ENCODE data around the gene GLI3. TPM values are rescaled to one million over a fixed set of nuclear protein-coding genes. Genes with fewer than 3 reads are reported as not detected.

The GLI3 gene
- total and polyA plus RNA-seq, 3 experiments from 2014 or later, result 0.16 to 0.46 (median 0.44) TPM

DNA sequence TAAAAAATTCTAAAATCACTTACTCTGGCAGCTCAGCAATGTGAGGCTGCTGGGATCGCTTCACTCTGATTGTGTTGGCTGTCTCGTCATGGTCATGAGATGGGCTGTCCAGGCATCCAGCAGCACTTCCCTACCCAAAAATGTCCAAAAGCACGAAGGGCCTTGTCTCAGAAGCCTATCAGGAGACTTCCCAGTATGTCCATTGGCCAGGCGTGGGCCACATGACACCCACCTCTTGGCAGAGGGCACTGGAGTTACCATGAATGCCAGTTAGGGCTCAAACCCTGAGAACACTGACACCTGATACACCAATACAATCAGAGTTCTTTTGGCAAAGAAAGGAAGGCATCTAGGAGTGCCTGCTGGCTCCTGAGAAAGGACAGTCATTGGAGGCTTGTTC lies 27.0 kb upstream of the GLI3 start:
- Histone ChIP-seq H3K4me3 (ENCODE audit: low read length) (no peak overlapping the region), H3K36me3 (ENCODE audit: insufficient read depth, low read length) (no peaks in the 10 kb centered on the region), H3K9me3 (ENCODE audit: low read length) (no peaks in the 10 kb centered on the region), H3K4me1 (ENCODE audit: insufficient read depth, low read length) (no peaks in the 10 kb centered on the region), H3K27ac (ENCODE audit: low read depth, low read length) (no peak overlapping the region), H3K27me3 (ENCODE audit: insufficient read depth, low read length, poor library complexity, severe bottlenecking) (no peaks in the 10 kb centered on the region)
- peak overlapping the region in 1 of 8 donors; percentile 75 for H3K27ac Mint-ChIP-seq
- ChIA-PET POLR2A (no interaction called here), CTCF (no interaction called here)
- peaks cover 0 to 6% of the 10 kb centered on the region in 2 donors for H3K27me3 Mint-ChIP-seq
- DNase-seq, result no peak
- H3K4me3 Mint-ChIP-seq, result no peak overlapping the region
- H3K4me1 Mint-ChIP-seq, result no peaks in the 10 kb centered on the region
- H3K36me3 Mint-ChIP-seq, result no peaks in the 10 kb centered on the region
- peaks cover 0 to 11% (median 3%) of the 10 kb centered on the region in 5 donors for H3K9me3 Mint-ChIP-seq

DNA sequence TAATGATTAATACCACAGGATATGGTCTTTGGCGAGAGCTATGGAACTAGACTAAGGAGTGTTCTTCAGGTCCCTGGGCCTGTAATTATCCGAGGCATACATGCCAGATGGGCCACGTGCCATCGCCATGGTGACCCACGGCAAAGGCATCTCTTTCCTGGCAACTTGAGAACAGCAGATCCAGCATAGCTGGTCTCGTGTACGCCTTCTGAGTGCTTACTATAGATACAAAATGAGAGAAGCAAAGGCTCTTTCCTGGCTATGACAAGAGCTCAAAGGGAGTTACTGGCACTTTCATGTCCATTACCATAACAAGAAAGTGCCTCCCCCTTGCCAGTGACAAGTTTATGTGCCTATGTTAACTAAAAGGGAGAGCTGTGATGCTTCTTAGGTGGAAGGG lies 26.0 kb upstream of the GLI3 start:
- H3K36me3 ChIP-seq (ENCODE audit: insufficient read depth, low read length), result no peaks in the 10 kb centered on the region
- H3K27ac ChIP-seq (ENCODE audit: low read depth, low read length), result no peak overlapping the region
- ChIA-PET CTCF (no interaction called here), POLR2A (no interaction called here)
- peaks cover 0 to 5% (median 2%) of the 10 kb centered on the region in 5 donors for H3K9me3 Mint-ChIP-seq
- H3K9me3 ChIP-seq (ENCODE audit: low read length), result no peaks in the 10 kb centered on the region
- H3K4me1 Mint-ChIP-seq, result no peaks in the 10 kb centered on the region
- H3K27ac Mint-ChIP-seq, result no peak overlapping the region
- DNase-seq, result no peak
- no peaks in the 10 kb centered on the region for H3K36me3 Mint-ChIP-seq
- no peak overlapping the region for H3K4me3 ChIP-seq (ENCODE audit: low read length)
- H3K4me1 ChIP-seq (ENCODE audit: insufficient read depth, low read length), result no peaks in the 10 kb centered on the region
- peaks cover 0 to 6% of the 10 kb centered on the region in 2 donors for H3K27me3 Mint-ChIP-seq
- H3K4me3 Mint-ChIP-seq, result no peak overlapping the region
- no peaks in the 10 kb centered on the region for H3K27me3 ChIP-seq (ENCODE audit: insufficient read depth, low read length, poor library complexity, severe bottlenecking)

DNA sequence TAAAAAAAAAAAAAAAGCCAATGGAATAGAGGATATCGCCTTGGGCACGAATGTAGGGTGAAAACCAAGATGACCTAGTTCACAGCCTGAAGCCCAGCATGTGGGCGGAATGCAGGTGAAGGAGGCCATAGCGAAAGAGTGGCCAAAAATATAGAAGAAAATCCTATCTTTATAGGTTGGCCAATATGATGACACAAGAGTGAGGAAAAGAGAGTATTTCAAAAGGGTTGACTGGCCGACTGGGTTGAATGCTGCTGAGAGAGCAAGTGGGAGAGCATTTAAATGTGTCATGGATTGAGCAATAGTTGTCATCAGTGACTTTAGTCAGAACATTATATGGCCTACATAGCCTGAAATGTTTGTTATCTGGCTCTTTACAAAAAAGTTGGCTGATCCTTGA lies 17.2 kb upstream of the GLI3 start:
- Mint-ChIP-seq H3K4me1 (no peaks in the 10 kb centered on the region), H3K4me3 (no peak overlapping the region), H3K36me3 (no peaks in the 10 kb centered on the region), H3K27me3 (no peaks in the 10 kb centered on the region), H3K9me3 (peaks cover 0 to 6% (median 4%) of the 10 kb centered on the region in 5 donors), H3K27ac (no peak overlapping the region)
- no peaks in the 10 kb centered on the region for H3K4me1 ChIP-seq (ENCODE audit: insufficient read depth, low read length)
- CTCF ChIA-PET, result no interaction called here
- H3K4me3 ChIP-seq (ENCODE audit: low read length), result no peak overlapping the region
- no peaks in the 10 kb centered on the region for H3K36me3 ChIP-seq (ENCODE audit: insufficient read depth, low read length)
- POLR2A ChIA-PET, result no interaction called here
- no peak for DNase-seq
- no peak overlapping the region for H3K27ac ChIP-seq (ENCODE audit: low read depth, low read length)
- no peaks in the 10 kb centered on the region for H3K27me3 ChIP-seq (ENCODE audit: insufficient read depth, low read length, poor library complexity, severe bottlenecking)
- no peaks in the 10 kb centered on the region for H3K9me3 ChIP-seq (ENCODE audit: low read length)

DNA sequence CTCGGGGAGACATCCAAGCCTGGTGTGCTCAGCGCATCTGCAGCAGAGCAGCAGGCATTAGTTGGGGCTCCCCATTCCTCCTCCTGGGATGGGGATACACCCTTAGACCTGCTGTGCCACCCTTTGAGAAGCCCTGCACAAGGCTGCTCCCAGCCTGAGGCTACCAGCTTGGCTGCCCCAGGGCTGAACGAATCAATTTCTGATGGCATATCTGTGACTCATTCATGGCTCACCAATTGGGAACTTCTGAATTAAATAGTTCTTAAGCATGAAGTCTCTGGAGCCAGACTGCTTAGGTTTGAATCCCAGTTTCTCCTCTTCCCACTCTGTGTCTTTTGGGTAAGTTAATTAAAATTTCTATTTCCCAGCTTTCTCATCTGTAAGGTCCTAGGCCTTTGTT lies 16.3 kb upstream of the GLI3 start:
- no peak overlapping the region for H3K4me3 ChIP-seq (ENCODE audit: low read length)
- no peak overlapping the region for H3K4me3 Mint-ChIP-seq
- H3K4me1 Mint-ChIP-seq, result no peaks in the 10 kb centered on the region
- no peaks in the 10 kb centered on the region for H3K27me3 ChIP-seq (ENCODE audit: insufficient read depth, low read length, poor library complexity, severe bottlenecking)
- H3K9me3 ChIP-seq (ENCODE audit: low read length), result no peaks in the 10 kb centered on the region
- DNase-seq, result no peak
- H3K27ac Mint-ChIP-seq, result no peak overlapping the region
- no peaks in the 10 kb centered on the region for H3K36me3 Mint-ChIP-seq
- H3K4me1 ChIP-seq (ENCODE audit: insufficient read depth, low read length), result no peaks in the 10 kb centered on the region
- no peaks in the 10 kb centered on the region for H3K36me3 ChIP-seq (ENCODE audit: insufficient read depth, low read length)
- H3K27ac ChIP-seq (ENCODE audit: low read depth, low read length), result no peak overlapping the region
- ChIA-PET POLR2A (no interaction called here), CTCF (no interaction called here)
- no peaks in the 10 kb centered on the region for H3K27me3 Mint-ChIP-seq
- H3K9me3 Mint-ChIP-seq, result peaks cover 0 to 6% (median 3%) of the 10 kb centered on the region in 5 donors

DNA sequence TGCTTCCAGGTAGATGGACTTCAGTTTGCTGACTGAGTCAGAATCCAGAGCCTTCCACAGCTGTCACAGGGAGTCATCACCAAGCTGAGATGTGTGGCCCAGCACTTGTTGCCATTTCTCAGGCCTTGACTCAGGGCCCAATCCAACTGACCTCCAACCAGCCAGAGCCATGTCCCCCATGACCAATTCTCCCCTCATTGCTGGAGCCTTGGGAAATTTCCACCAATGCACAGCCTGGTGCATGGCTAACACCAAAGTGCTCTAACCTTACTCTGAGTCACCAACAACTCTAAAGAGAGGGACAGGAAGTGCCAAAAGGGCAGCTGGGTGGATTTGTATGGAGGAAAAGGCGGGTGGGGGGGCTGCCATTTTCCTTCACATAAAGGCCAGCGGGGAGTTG lies 13.4 kb upstream of the GLI3 start:
- CTCF ChIA-PET, result no interaction called here
- Mint-ChIP-seq H3K4me1 (no peaks in the 10 kb centered on the region), H3K27me3 (peaks cover 0 to 1% of the 10 kb centered on the region in 2 donors), H3K9me3 (peaks cover 0 to 5% (median 4%) of the 10 kb centered on the region in 5 donors), H3K27ac (no peak overlapping the region), H3K36me3 (no peaks in the 10 kb centered on the region), H3K4me3 (no peak overlapping the region)
- Histone ChIP-seq H3K27ac (ENCODE audit: low read depth, low read length) (no peak overlapping the region), H3K4me1 (ENCODE audit: insufficient read depth, low read length) (no peaks in the 10 kb centered on the region), H3K27me3 (ENCODE audit: insufficient read depth, low read length, poor library complexity, severe bottlenecking) (no peaks in the 10 kb centered on the region), H3K9me3 (ENCODE audit: low read length) (no peaks in the 10 kb centered on the region), H3K36me3 (ENCODE audit: insufficient read depth, low read length) (no peaks in the 10 kb centered on the region), H3K4me3 (ENCODE audit: low read length) (no peak overlapping the region)
- POLR2A ChIA-PET, result no interaction called here
- no peak for DNase-seq

DNA sequence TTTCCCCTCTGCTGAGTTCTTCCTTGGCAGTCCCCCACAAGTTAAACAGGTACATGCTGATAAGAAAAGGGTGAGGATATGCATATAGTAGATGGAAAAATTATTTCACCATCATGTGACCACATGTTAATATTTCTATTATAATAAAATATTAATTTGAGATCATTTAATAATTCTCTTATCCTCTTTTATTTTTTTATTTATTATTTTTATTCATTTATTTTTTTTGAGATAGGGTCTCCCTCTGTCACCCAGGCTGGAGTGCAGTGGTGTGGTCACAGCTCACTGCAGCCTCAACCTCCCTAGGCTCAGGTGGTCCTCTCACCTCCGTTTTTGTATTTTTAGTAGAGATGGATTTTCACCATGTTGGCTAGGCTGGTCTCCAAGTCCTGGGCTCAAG lies 11.6 kb upstream of the GLI3 start:
- Mint-ChIP-seq H3K4me3 (no peak overlapping the region), H3K36me3 (no peaks in the 10 kb centered on the region), H3K27me3 (peaks cover 0 to 1% of the 10 kb centered on the region in 2 donors), H3K27ac (no peak overlapping the region), H3K9me3 (peaks cover 0 to 5% (median 0%) of the 10 kb centered on the region in 5 donors), H3K4me1 (no peaks in the 10 kb centered on the region)
- no peak overlapping the region for H3K27ac ChIP-seq (ENCODE audit: low read depth, low read length)
- no peaks in the 10 kb centered on the region for H3K9me3 ChIP-seq (ENCODE audit: low read length)
- H3K36me3 ChIP-seq (ENCODE audit: insufficient read depth, low read length), result no peaks in the 10 kb centered on the region
- ChIA-PET CTCF (no interaction called here), POLR2A (no interaction called here)
- no peaks in the 10 kb centered on the region for H3K27me3 ChIP-seq (ENCODE audit: insufficient read depth, low read length, poor library complexity, severe bottlenecking)
- H3K4me3 ChIP-seq (ENCODE audit: low read length), result no peak overlapping the region
- no peak for DNase-seq
- no peaks in the 10 kb centered on the region for H3K4me1 ChIP-seq (ENCODE audit: insufficient read depth, low read length)

DNA sequence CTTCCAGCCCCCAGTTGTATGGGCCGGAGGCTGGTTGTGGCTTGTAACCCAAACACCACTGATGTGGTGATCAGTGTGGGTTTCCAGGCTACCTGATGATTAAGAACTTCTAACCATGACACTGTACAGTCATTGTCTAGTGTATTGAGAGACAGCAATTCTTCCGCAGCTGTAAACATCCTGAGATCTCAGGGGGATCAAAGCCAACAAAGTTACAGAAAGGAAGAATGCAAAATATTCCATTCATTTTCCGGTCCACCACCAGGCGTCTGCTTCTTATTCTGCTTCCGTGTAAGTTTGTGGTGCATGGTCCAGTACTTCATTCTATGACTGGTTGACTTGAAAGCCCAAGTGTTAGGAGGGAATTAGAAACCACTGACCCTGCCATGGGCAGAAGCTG lies 10.3 kb upstream of the GLI3 start:
- Mint-ChIP-seq H3K9me3 (peaks cover 0 to 5% (median 0%) of the 10 kb centered on the region in 5 donors), H3K4me1 (no peaks in the 10 kb centered on the region), H3K4me3 (no peak overlapping the region), H3K36me3 (no peaks in the 10 kb centered on the region), H3K27me3 (peaks cover 1 to 3% of the 10 kb centered on the region in 2 donors), H3K27ac (no peak overlapping the region)
- Histone ChIP-seq H3K27me3 (ENCODE audit: insufficient read depth, low read length, poor library complexity, severe bottlenecking) (no peaks in the 10 kb centered on the region), H3K4me1 (ENCODE audit: insufficient read depth, low read length) (no peaks in the 10 kb centered on the region), H3K27ac (ENCODE audit: low read depth, low read length) (no peak overlapping the region), H3K9me3 (ENCODE audit: low read length) (no peaks in the 10 kb centered on the region), H3K36me3 (ENCODE audit: insufficient read depth, low read length) (no peaks in the 10 kb centered on the region), H3K4me3 (ENCODE audit: low read length) (no peak overlapping the region)
- ChIA-PET CTCF (no interaction called here), POLR2A (no interaction called here)
- no peak for DNase-seq

DNA sequence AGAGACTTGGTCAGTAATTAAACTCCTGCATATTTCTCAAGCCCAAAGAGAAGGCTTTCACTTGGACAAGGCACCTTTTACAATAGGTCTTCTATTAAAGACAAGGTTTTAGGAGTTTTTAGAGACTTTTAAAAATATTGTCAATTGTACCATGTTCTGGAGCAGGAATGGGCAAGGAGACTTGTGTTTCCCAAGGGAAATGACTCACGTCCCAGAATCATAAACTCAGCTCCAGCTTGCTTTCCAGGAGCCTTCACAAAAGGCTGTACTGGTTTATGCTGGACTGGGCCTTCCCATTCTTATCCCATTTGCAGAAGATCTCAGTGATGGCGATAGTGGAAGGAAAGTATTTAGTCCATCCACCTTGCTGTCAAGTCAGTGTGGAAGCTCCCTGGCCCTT lies 7.8 kb upstream of the GLI3 start:
- H3K9me3 ChIP-seq (ENCODE audit: low read length), result no peaks in the 10 kb centered on the region
- peaks cover 9 to 19% of the 10 kb centered on the region in 2 donors for H3K27me3 Mint-ChIP-seq
- no peaks in the 10 kb centered on the region for H3K36me3 Mint-ChIP-seq
- H3K27me3 ChIP-seq (ENCODE audit: insufficient read depth, low read length, poor library complexity, severe bottlenecking), result no peaks in the 10 kb centered on the region
- ChIA-PET POLR2A (no interaction called here), CTCF (no interaction called here)
- no peaks in the 10 kb centered on the region for H3K36me3 ChIP-seq (ENCODE audit: insufficient read depth, low read length)
- peaks cover 0 to 2% (median 0%) of the 10 kb centered on the region in 5 donors for H3K9me3 Mint-ChIP-seq
- DNase-seq, result no peak
- H3K27ac ChIP-seq (ENCODE audit: low read depth, low read length), result no peak overlapping the region
- no peaks in the 10 kb centered on the region for H3K4me1 Mint-ChIP-seq
- no peak overlapping the region for H3K4me3 Mint-ChIP-seq
- no peak overlapping the region for H3K27ac Mint-ChIP-seq
- H3K4me3 ChIP-seq (ENCODE audit: low read length), result no peak overlapping the region
- H3K4me1 ChIP-seq (ENCODE audit: insufficient read depth, low read length), result no peaks in the 10 kb centered on the region

DNA sequence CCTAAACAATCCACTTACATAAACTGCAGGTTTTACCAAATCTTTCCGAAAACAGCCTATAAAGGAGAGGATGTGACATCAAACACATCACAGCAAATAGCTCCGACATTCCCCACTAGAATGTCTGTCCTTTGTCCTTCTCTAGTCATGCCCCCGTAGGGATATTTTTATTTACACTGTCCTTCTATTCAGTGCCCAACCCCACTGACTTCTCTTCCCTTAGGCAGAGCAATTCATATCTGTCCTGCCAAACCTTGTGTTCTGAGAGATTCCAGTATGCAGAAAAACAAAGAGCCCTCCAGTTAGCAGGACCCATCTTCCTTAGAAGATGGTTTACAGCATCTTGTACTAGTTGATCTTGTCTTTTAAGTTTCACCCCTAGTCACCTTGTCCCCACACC lies 5.4 kb upstream of the GLI3 start:
- H3K36me3 Mint-ChIP-seq, result no peaks in the 10 kb centered on the region
- CTCF ChIA-PET, result no interaction called here
- Histone ChIP-seq H3K9me3 (ENCODE audit: low read length) (no peaks in the 10 kb centered on the region), H3K4me3 (ENCODE audit: low read length) (no peak overlapping the region), H3K36me3 (ENCODE audit: insufficient read depth, low read length) (no peaks in the 10 kb centered on the region), H3K27me3 (ENCODE audit: insufficient read depth, low read length, poor library complexity, severe bottlenecking) (no peaks in the 10 kb centered on the region), H3K4me1 (ENCODE audit: insufficient read depth, low read length) (no peaks in the 10 kb centered on the region), H3K27ac (ENCODE audit: low read depth, low read length) (no peak overlapping the region)
- peaks cover 5 to 11% (median 8%) of the 10 kb centered on the region in 3 donors for H3K4me1 Mint-ChIP-seq
- no peak overlapping the region for H3K4me3 Mint-ChIP-seq
- peaks cover 0 to 4% (median 0%) of the 10 kb centered on the region in 5 donors for H3K9me3 Mint-ChIP-seq
- POLR2A ChIA-PET, result no interaction called here
- H3K27ac Mint-ChIP-seq, result no peak overlapping the region
- H3K27me3 Mint-ChIP-seq, result peaks cover 24 to 39% of the 10 kb centered on the region in 2 donors
- DNase-seq, result no peak

All from CD8-positive, alpha-beta memory T cell (primary cell).